Left colon (tissue), 2 donors: ENCODE results near the gene RAB11FIP4. TPM values are rescaled to one million over a fixed set of nuclear protein-coding genes. Genes with fewer than 3 reads are reported as not detected.
A peak's percentile ranks its signal among the peaks of the same experiment; 100 is the strongest.

Source experiments
- ATAC-seq: fragments of 200-7000 bp; cut with Tn5 transposase; one replicate; pipeline ENCODE4 v1.9.1; 2020; ENCODE audit warnings: mild to moderate bottlenecking, moderate library complexity
- DNase-seq, 2 donors: peaks; one replicate each; pipeline ENCODE4 v3.0.0-alpha.2; 2020
- intact Hi-C, 2 donors: fragments of 100-400 bp; cut with DNase I in 1 of 2; cut with micrococcal nuclease in 1 of 2; formaldehyde crosslinking; loops; one replicate each; pipeline versions ENCODE4 v1.11.2 to v1.14.0; 2022; cut with DNase I, micrococcal nuclease
- total RNA-seq, 2 donors: library from RNA; stranded (reverse); fragmentation: NEBNext Ultra II Directional; extraction: Animal tissue kit (Norgen Biotek cat#: 25700); gene quantifications; one replicate each; pipeline ENCODE4 v1.2.1, GENCODE V29; 2021
- donor health status: DM: no; HTN: no; CAD: no.
- donor health status: DM: yes; HTN: yes; CAD: no.

RAB11FIP4 gene
- total RNA-seq, 2 donors from 2014 or later, result 42.5 to 46.9 TPM

- DNase-seq, result no peak
- ATAC-seq, result no peak
- intact Hi-C loops, result no loop called here
Observed at GRCh38 chr17:31385428-31386285, 5.8 kb upstream of the RAB11FIP4 start.

- intact Hi-C loops, result no loop called here
- no peak for DNase-seq
- ATAC-seq, result no peak
Observed at GRCh38 chr17:31386542-31387075, 4.9 kb upstream of the RAB11FIP4 start.

GRCh38 chr17:31387438-31387837, 4.0 kb upstream of the RAB11FIP4 start:
- DNase-seq (no peak), ATAC-seq (no peak)
- intact Hi-C loops, result no loop called here

- DNase-seq (no peak), ATAC-seq (no peak)
- intact Hi-C loops, result no loop called here
Observed at GRCh38 chr17:31388351-31388750, 3.1 kb upstream of the RAB11FIP4 start.

- peak; percentile 28 for ATAC-seq
- intact Hi-C loops, result no loop called here
- peak in 1 of 2 donors; percentile 16 for DNase-seq
Observed at GRCh38 chr17:31388770-31389656, 2.5 kb upstream of the RAB11FIP4 start.

GRCh38 chr17:31389657-31390381, 1.7 kb upstream of the RAB11FIP4 start:
- intact Hi-C loops, result no loop called here
- ATAC-seq, result no peak
- no peak for DNase-seq

- intact Hi-C loops, result no loop called here
- no peak for DNase-seq
- ATAC-seq, result no peak
Observed at GRCh38 chr17:31390426-31390747, 1.1 kb upstream of the RAB11FIP4 start.

- DNase-seq (no peak), ATAC-seq (peak; percentile 10)
- intact Hi-C loops, result no loop called here
Observed at GRCh38 chr17:31390748-31391495, 553 bp upstream of the RAB11FIP4 start.

GRCh38 chr17:31392002-31392855, 754 bp downstream of the RAB11FIP4 start:
- ATAC-seq, result no peak
- DNase-seq, result no peak
- intact Hi-C loops, result no loop called here

- ATAC-seq, result no peak
- DNase-seq, result no peak
Observed at GRCh38 chr17:31392856-31393748, 1.6 kb downstream of the RAB11FIP4 start.

GRCh38 chr17:31393749-31394146, 2.3 kb downstream of the RAB11FIP4 start:
- intact Hi-C loops, result no loop called here
- DNase-seq (no peak), ATAC-seq (no peak)

More at GRCh38 chr17:31392856-31393748, 1.6 kb downstream of the RAB11FIP4 start:
- intact Hi-C loops, result no loop called here

GRCh38 chr17:31394544-31394943, 3.1 kb downstream of the RAB11FIP4 start:
- peak in 1 of 2 donors; percentile 70 for DNase-seq
- intact Hi-C loops, result no loop called here
- peak; percentile 62 for ATAC-seq

GRCh38 chr17:31397256-31397939, 5.9 kb downstream of the RAB11FIP4 start:
- no peak for DNase-seq
- intact Hi-C loops, result no loop called here
- no peak for ATAC-seq

GRCh38 chr17:31398381-31399311, 7.2 kb downstream of the RAB11FIP4 start:
- intact Hi-C loops, result no loop called here
- no peak for ATAC-seq
- no peak for DNase-seq

- intact Hi-C loops, result no loop called here
- no peak for DNase-seq
- ATAC-seq, result no peak
Observed at GRCh38 chr17:31400481-31400950, 9.0 kb downstream of the RAB11FIP4 start.
